ENCODE data around the gene GNL3. TPM values are rescaled to one million over a fixed set of nuclear protein-coding genes. Genes with fewer than 3 reads are reported as not detected.

Gene GNL3
- total RNA-seq (2022; extraction: Qiagen RNA extraction), result 91.2 to 148 TPM (median 94.3 TPM) in 5 replicates

DNA sequence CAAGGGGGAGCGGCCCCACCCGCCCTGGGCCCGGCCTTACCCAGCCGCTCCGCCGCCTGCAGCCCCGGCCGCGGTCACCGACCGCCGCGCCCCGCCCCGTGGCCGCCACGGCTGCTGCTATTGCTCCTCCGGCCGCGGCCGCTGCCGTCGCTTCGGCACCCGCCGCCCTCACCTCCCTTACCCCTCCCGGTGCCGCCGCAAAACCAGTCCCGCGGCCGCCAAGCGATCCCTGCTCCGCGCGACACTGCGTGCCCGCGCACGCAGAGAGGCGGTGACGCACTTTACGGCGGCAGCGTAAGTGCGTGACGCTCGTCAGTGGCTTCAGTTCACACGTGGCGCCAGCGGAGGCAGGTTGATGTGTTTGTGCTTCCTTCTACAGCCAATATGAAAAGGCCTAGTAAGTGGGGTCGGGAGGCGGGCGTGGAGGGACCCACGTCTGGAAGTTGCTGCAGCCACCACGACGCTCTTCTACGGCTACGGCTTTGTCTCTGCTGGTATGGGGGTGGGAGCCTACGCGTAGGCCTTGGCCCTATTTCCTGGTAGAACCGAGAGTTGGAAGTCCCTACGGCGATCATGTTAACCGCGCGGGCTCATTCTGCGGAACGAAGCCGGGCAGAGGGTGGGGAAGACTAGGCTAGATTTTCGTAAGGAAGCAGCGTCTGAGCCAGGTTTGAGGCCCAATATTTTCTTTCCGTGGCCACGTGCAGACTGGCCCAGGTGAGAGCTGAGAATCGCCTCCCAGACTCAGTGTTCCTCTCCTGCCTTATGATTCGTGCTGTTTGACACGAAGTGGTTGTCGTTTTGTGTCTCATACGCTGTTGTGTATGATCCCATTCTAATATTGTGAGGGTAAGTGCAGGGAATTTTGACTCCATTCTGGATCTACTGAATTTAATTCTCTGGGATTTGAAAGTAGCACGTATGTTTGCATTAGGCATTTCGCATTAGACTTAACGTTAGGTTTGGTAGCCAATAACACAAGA is at the start of gene GNL3, which contains the start of gene PBRM1:
GNL3 (plus strand) TSS at position 324 of the 983 bp plus-strand sequence; CDS start at position 385, 61 bp downstream.
PBRM1 (minus strand) TSS at position 205 of the 983 bp plus-strand sequence.

DNA sequence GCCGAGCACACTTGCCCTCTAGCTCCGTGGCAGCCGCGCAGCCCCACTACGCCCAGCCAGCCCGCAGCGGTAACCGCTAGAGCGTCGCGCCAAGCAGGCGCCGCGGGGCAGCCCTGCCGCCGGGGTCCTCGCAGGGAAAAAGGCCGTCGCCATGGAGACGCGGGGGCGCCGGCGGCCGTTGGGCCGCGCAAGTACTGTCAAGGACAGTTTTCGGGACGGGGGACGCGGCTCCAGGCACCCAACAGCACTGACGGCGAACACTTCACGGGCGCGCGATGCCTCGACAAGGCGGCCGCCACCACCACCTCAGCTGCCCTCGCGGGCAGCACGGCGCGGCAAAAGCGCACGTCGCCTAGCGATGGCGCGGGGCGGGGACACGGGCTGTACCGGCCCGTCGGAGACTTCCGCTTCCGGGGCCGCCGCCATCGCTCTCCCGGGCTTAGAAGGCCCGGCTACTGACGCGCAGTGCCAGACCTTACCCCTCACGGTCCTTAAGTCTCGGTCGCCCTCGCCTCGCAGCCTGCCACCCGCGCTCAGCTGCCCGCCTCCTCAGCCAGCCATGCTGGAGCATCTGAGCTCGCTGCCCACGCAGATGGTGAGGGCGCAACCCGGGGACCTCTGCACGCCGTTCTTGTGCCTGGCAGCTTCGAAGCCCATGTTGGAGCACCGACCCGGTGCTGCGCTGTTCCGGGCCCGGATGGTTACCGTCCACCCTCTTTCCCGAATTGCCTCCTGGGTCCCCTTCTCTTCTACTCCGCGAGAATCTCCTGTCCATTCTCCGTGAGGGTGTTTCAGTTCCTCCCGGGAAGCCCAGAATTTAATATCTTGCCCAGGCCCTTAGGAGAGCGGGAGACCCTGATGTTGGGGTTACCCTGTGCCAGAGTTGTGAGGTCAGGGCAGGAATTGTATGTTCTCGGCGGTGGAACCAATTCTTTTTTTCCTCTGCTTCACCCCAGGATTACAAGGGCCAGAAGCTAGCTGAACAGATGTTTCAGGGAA is 20.2 kb downstream of the GNL3 start, which contains the start of the genes GLT8D1 and SPCS1:
GLT8D1 (minus strand) TSS at position 104 of the 999 bp plus-strand sequence. CDS start 5,331 bp downstream, outside the sequence.
SPCS1 (plus strand) TSS at position 419 of the 999 bp plus-strand sequence; CDS start at position 560, 141 bp downstream.

Other genes with a start within 250 kb of the GNL3 start
- 0.09 to 0.32 TPM (median 0.17 TPM) in 5 replicates for gene SEMA3G, start 240.9 kb upstream of the GNL3 start, total RNA-seq (2022; extraction: Qiagen RNA extraction)
- 0.92 to 1.5 TPM (median 1.2 TPM) in 5 replicates for gene TNNC1, start 232.0 kb upstream of the GNL3 start, total RNA-seq (2022; extraction: Qiagen RNA extraction)
- 11.4 to 16.8 TPM (median 16.1 TPM) in 5 replicates for gene NISCH, start 230.4 kb upstream of the GNL3 start, total RNA-seq (2022; extraction: Qiagen RNA extraction)
- 0.03 to 0.05 TPM in 2 of 5 replicates, not detected in the others for gene STAB1, start 190.7 kb upstream of the GNL3 start, total RNA-seq (2022; extraction: Qiagen RNA extraction)
- gene NT5DC2, start 152.2 kb upstream of the GNL3 start, total RNA-seq (2022; extraction: Qiagen RNA extraction), result 76.1 to 109 TPM (median 105 TPM) in 5 replicates
- 59.6 to 74.1 TPM (median 64.1 TPM) in 5 replicates for gene UQCC5, start 149.4 kb upstream of the GNL3 start, total RNA-seq (2022; extraction: Qiagen RNA extraction)
- gene PBRM1, start 119 bp upstream of the GNL3 start, total RNA-seq (2022; extraction: Qiagen RNA extraction), result 9.8 to 15.1 TPM (median 14.7 TPM) in 5 replicates
- gene GLT8D1, start 19.8 kb downstream of the GNL3 start, total RNA-seq (2022; extraction: Qiagen RNA extraction), result 33.4 to 43.7 TPM (median 38.6 TPM) in 5 replicates
- gene SPCS1, start 20.1 kb downstream of the GNL3 start, total RNA-seq (2022; extraction: Qiagen RNA extraction), result 151 to 178 TPM (median 163 TPM) in 5 replicates
- gene NEK4, start 84.9 kb downstream of the GNL3 start, total RNA-seq (2022; extraction: Qiagen RNA extraction), result 10.6 to 15.1 TPM (median 12.9 TPM) in 5 replicates
- gene ITIH1, start 91.6 kb downstream of the GNL3 start, total RNA-seq (2022; extraction: Qiagen RNA extraction), result not detected in 5 replicates
- gene ITIH3, start 108.8 kb downstream of the GNL3 start, total RNA-seq (2022; extraction: Qiagen RNA extraction), result 0.05 TPM in 1 of 5 replicates, not detected in the others
- 0.18 to 0.92 TPM (median 0.71 TPM) in 5 replicates for gene ITIH4, start 144.6 kb downstream of the GNL3 start, total RNA-seq (2022; extraction: Qiagen RNA extraction)
- 0.19 to 0.28 TPM (median 0.21 TPM) in 3 of 5 replicates, not detected in the others for gene MUSTN1, start 149.0 kb downstream of the GNL3 start, total RNA-seq (2022; extraction: Qiagen RNA extraction)
- gene STIMATE, start 211.5 kb downstream of the GNL3 start, total RNA-seq (2022; extraction: Qiagen RNA extraction), result 5.8 to 9.2 TPM (median 7.7 TPM) in 5 replicates